Epithelial cell of prostate (primary cell): ENCODE data around the gene RPTN.

ENCODE experiments used
- DNase-seq: peaks from one replicate; pipeline ENCODE4 v3.0.0-alpha.2; 2011; ENCODE audit warnings: low read depth, low spot score
- H3K27ac ChIP-seq: fragments of 450-650 bp; 2 replicates; pipeline ENCODE4 v1.5.1; 2017; ENCODE audit warnings: mild to moderate bottlenecking

RPTN gene

GRCh38 chr1:152112101-152112884 is 46.7 kb downstream of the RPTN start:
- no peak for DNase-seq
- no peak overlapping the region for H3K27ac ChIP-seq

- DNase-seq, result no peak
- H3K27ac ChIP-seq, result no peak overlapping the region
These were observed 47.5 kb downstream of the RPTN start for GRCh38 chr1:152111515-152111968.

- DNase-seq, result no peak
- H3K27ac ChIP-seq, result no peak overlapping the region
These were observed 48.0 kb downstream of the RPTN start for GRCh38 chr1:152110860-152111514.

- no peak overlapping the region for H3K27ac ChIP-seq
- DNase-seq, result no peak
These were observed 48.6 kb downstream of the RPTN start for GRCh38 chr1:152110365-152110859.

GRCh38 chr1:152109998-152110294 is 49.1 kb downstream of the RPTN start:
- no peak for DNase-seq
- H3K27ac ChIP-seq, result no peak overlapping the region

- DNase-seq, result no peak
- no peak overlapping the region for H3K27ac ChIP-seq
These were observed 49.6 kb downstream of the RPTN start for GRCh38 chr1:152109231-152109997.

GRCh38 chr1:152108882-152109222 is 50.2 kb downstream of the RPTN start:
- no peak overlapping the region for H3K27ac ChIP-seq
- no peak for DNase-seq

- no peak for DNase-seq
- H3K27ac ChIP-seq, result no peak overlapping the region
These were observed 50.8 kb downstream of the RPTN start for GRCh38 chr1:152107984-152108881.

- H3K27ac ChIP-seq, result no peak overlapping the region
- DNase-seq, result no peak
These were observed 51.7 kb downstream of the RPTN start for GRCh38 chr1:152107031-152107983.

- DNase-seq, result no peak
- no peak overlapping the region for H3K27ac ChIP-seq
These were observed 54.2 kb downstream of the RPTN start for GRCh38 chr1:152104854-152105253.
